Prostate gland (tissue), 2 donors: ENCODE measurements around the gene LIN37. TPM values are rescaled to one million over a fixed set of nuclear protein-coding genes. Genes with fewer than 3 reads are reported as not detected.

Experiments
- DNase-seq: peaks from one replicate; pipeline ENCODE4 v3.0.0-alpha.2; 2019; ENCODE audit warnings: low spot score
- H3K27ac ChIP-seq, 2 donors: fragments of 200-600 bp; sonication (generic); 2 replicates each; pipeline ENCODE4 v1.5.1; 2017 to 2019
- H3K27me3 ChIP-seq: fragments of 200-600 bp; sonication (generic); replicated peaks from 2 replicates; pipeline ENCODE4 v1.5.1; 2019; ENCODE audit not compliant: insufficient read depth
- H3K36me3 ChIP-seq, 2 donors: fragments of 200-600 bp; sonication (generic); 1 replicate in 1 of 2; 2 replicates in 1 of 2; pipeline versions ENCODE4 v1.5.1 to v1.8.1; 2017 to 2019
- H3K4me1 ChIP-seq: fragments of 200-600 bp; sonication (generic); replicated peaks from 2 replicates; pipeline ENCODE4 v1.5.1; 2019
- H3K4me3 ChIP-seq, 2 donors: fragments of 200-600 bp; sonication (generic); 2 replicates each; pipeline ENCODE4 v1.5.1; 2017 to 2019
- H3K9me3 ChIP-seq: fragments of 200-600 bp; sonication (generic); 2 replicates; pipeline ENCODE4 v1.5.1; 2017
- POLR2A ChIP-seq: fragments of 450-650 bp; IDR thresholded peaks from one replicate; pipeline ENCODE4 v1.6.1; 2016; ENCODE audit warnings: antibody characterized with exemption, mild to moderate bottlenecking
- POLR2AphosphoS5 ChIP-seq: sonication (generic); formaldehyde crosslinking; IDR thresholded peaks from one replicate; pipeline ENCODE4 v1.6.1; 2017; ENCODE audit warnings: antibody characterized with exemption
- WGBS: methylation state at CpG from one replicate; pipeline ENCODE4 v1.1.5; 2018; 5-methylcytosine and 5-hydroxymethylcytosine counted together
- intact Hi-C: fragments of 100-400 bp; cut with DNase I; formaldehyde crosslinking; loops from one replicate; pipeline ENCODE4 v1.14.2; 2022
- total RNA-seq, 2 donors: library from RNA; depleted of rRNA; stranded (reverse); fragments of >200 nt; gene quantifications; one replicate each; pipeline ENCODE4 v1.1.0, GENCODE V29; 2016
- TF ChIP-seq, protein P1 (sequence below), 4 experiments: fragments of 200-600 bp in 2 of 4; fragments of 450-650 bp in 2 of 4; sonication (generic) in 2 of 4; IDR thresholded peaks; 1 replicate in 3 of 4; 2 replicates in 1 of 4; pipeline ENCODE4 v1.5.1; 2016 to 2019; ENCODE audit warnings: antibody characterized with exemption in 4 of 4, mild to moderate bottlenecking in 2 of 4, moderate library complexity in 2 of 4

The LIN37 gene
- total RNA-seq, 2 donors from 2014 or later: 4.2 to 13.0 TPM

DNA sequence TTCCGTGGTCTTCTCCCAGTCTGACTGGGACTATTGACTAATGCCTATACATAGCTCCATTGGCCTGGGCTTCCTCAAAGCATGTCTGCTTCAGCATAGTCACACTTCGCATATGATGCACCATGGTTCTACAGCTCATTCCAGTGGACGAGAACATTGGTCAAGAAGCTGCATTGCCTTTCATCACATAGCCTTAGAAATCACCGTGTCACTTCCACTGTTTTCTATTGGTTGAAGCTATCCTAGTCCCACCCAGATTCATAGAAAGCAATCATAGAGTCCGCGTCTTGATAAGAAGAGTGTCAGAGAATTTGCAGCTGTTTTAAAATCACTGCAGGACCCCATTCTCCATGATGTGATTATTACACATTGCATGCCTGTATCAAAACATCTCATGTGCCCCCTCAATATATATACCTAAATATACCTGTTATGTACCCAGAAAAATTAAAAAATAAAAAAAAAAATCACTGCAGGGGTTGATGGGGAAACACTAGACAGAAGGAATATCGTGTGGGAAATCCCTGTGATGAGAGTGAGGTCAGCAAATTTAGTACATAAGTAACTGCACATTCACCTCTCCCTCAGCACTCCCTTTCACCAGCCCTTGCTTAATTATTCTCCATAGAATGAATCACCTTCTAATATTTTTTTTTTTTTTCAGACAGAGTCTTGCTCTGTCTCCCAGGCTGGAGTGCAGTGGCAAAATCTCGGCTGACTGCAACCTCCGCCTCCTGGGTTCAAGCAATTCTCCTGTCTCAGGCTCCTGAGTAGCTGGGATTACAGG is 24.8 kb downstream of the LIN37 start:
- no peaks in the 10 kb centered on the region for H3K9me3 ChIP-seq
- H3K4me1 ChIP-seq: no peaks in the 10 kb centered on the region
- H3K27ac ChIP-seq: no peak overlapping the region
- no peaks in the 10 kb centered on the region for H3K27me3 ChIP-seq
- H3K4me3 ChIP-seq: no peak overlapping the region
- intact Hi-C loops: no loop called here
- H3K36me3 ChIP-seq: no peaks in the 10 kb centered on the region
- 66% methylated on average over 9 of the region's 9 CpGs for WGBS
- no peak for DNase-seq
- TF ChIP-seq POLR2A (no peak), POLR2AphosphoS5 (no peak)
- TF ChIP-seq, protein P1, sequence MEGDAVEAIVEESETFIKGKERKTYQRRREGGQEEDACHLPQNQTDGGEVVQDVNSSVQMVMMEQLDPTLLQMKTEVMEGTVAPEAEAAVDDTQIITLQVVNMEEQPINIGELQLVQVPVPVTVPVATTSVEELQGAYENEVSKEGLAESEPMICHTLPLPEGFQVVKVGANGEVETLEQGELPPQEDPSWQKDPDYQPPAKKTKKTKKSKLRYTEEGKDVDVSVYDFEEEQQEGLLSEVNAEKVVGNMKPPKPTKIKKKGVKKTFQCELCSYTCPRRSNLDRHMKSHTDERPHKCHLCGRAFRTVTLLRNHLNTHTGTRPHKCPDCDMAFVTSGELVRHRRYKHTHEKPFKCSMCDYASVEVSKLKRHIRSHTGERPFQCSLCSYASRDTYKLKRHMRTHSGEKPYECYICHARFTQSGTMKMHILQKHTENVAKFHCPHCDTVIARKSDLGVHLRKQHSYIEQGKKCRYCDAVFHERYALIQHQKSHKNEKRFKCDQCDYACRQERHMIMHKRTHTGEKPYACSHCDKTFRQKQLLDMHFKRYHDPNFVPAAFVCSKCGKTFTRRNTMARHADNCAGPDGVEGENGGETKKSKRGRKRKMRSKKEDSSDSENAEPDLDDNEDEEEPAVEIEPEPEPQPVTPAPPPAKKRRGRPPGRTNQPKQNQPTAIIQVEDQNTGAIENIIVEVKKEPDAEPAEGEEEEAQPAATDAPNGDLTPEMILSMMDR (IDR thresholded peaks at IDR 0.05): no peak

DNA sequence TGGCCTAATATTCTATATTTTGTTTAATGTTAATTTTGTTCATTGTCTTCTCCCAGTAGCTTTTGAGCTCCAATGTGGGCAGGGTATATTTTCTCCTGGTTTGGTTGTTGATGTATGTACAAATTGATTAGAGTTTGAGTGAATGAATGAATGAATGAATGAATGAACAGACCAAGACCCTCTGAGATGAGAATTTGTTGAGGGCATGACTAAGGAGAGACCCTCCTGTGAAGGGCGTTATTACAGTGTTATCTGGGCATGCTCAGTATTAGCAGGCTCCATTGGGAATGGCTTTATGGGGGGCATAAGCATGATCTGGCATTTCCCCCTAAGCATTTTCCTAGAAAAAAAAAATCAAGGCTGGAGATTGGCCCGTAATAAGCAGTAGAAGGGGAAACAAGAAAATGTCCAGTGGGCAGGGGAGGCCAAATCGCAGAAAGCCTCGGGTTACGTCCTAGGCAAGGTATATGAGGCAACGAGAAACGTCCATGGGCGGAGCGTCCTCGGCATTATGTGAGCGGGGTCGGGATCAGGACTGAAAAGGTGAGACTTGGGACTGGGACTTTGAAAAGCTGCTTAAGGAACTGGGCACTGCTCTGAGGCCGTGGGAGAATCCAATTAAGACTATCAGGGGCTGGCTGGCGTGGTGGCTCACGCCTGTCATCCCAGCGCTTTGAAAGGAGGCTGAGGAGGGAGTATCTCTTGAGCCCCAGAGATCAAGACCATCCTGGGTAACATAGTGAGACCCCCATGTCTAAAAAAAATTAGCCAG is 26.1 kb downstream of the LIN37 start:
- Histone ChIP-seq H3K27me3 (no peaks in the 10 kb centered on the region), H3K27ac (no peak overlapping the region), H3K36me3 (no peaks in the 10 kb centered on the region), H3K9me3 (no peaks in the 10 kb centered on the region), H3K4me1 (no peaks in the 10 kb centered on the region), H3K4me3 (peak overlapping the region; percentile 68 to 84)
- intact Hi-C loops: no loop called here
- no peak for TF ChIP-seq POLR2AphosphoS5
- TF ChIP-seq POLR2A: no peak
- TF ChIP-seq, protein P1 (IDR thresholded peaks at IDR 0.05): no peak
- no peak for DNase-seq
- 49% methylated on average over 16 of the region's 16 CpGs for WGBS

DNA sequence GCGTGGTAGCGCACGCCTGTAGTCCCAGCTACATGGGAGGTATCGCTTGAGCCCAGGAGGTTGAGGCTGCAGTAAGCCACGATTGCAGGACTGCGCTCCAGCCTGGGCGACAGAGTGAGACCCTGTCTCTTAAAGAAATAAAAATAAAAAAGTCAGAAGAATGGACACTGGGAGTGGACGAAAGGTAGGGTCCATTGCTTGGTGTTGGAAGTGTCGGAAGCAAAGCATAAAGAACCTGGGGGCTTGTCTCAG is 26.6 kb downstream of the LIN37 start:
- intact Hi-C loops: no loop called here

DNA sequence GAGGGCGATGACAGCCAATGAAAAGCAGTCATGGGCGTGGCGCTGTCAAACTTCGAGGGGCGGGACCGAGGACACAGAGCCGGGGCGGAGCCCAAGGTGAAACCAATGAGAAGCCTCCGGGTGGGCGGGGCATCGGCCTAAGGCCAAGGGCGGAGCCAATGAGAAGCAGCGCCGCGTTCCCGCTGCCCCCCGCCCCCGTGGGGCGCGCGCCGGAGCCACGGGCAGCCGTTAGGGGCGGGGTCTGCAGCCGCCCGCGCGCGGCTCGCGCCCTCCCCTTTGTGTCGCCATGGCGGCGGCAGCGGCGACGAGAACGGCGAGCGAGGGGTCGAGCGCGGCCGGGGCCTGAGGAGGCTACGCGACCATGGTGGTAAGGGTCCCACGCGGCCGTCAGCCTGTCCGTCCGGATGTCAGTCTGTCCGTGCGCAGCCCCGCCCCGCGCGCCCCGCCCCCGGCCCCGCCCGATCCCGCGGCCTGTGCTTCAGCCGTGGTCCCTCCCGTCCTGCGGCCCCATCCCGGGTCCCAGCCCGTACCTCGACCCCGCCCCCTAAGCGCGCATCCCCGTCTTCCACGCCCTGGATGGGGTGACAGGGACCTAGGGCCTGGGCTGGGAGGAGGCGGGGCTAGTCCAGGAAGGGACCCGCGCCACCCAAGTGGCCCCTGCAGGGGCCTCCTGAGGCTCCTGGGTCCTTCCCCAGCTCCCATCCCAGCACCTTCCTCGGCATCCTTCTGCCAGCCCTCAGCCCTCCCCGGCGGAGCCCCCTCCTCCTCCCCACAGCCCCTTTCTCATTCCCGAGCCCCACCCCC is 27.1 kb downstream of the LIN37 start, which contains the start of gene ARHGAP33:
TSS of gene ARHGAP33 (plus strand) at position 267 of the 804 bp plus-strand sequence. CDS start at position 362, 95 bp downstream.
- peak; percentile 72 for TF ChIP-seq POLR2AphosphoS5
- TF ChIP-seq POLR2A: no peak
- TF ChIP-seq, protein P1 (IDR thresholded peaks at IDR 0.05): peak in 2 of 4 experiments; percentile 3 to 19
- Histone ChIP-seq H3K4me3 (peak within 1 kb of the TSS; percentile 68 to 84), H3K4me1 (no peaks in the 10 kb centered on the region), H3K36me3 (no peaks in the 10 kb centered on the region), H3K9me3 (no peaks in the 10 kb centered on the region), H3K27ac (peak within 1 kb of the TSS in 1 of 2 donors; percentile 39), H3K27me3 (no peaks in the 10 kb centered on the region)
- intact Hi-C loops: no loop called here
- WGBS: under 1% methylated on average over 53 of the region's 82 CpGs
- DNase-seq: peak; percentile 98

More for the DNA sequence above, 26.6 kb downstream of the LIN37 start:
- H3K36me3 ChIP-seq: no peaks in the 10 kb centered on the region
- no peak overlapping the region for H3K27ac ChIP-seq
- peak overlapping the region; percentile 68 to 84 for H3K4me3 ChIP-seq
- 39% methylated on average over 9 of the region's 9 CpGs for WGBS
- no peaks in the 10 kb centered on the region for H3K4me1 ChIP-seq
- H3K9me3 ChIP-seq: no peaks in the 10 kb centered on the region
- no peak for DNase-seq
- no peaks in the 10 kb centered on the region for H3K27me3 ChIP-seq
- TF ChIP-seq, protein P1 (IDR thresholded peaks at IDR 0.05): no peak
- TF ChIP-seq POLR2A: no peak
- no peak for TF ChIP-seq POLR2AphosphoS5
